HL-60/S4 treated with retinoic acid at 250 ng/mL for 4 days and 3 days (cell line): ENCODE results near the gene PJVK.
"Not testable (repeated sequence)": the region's sequence is repeated elsewhere in the genome, so short reads cannot be mapped to it uniquely, and the experiment has no call there.

Experiments
- in situ Hi-C: fragments of 300-500 bp; cut with MboI; formaldehyde crosslinking; loops from 2 replicates; pipeline ENCODE4 v1.7.0; 2022; ENCODE audit warnings: low sequenced_read_pairs

PJVK gene, protein sequence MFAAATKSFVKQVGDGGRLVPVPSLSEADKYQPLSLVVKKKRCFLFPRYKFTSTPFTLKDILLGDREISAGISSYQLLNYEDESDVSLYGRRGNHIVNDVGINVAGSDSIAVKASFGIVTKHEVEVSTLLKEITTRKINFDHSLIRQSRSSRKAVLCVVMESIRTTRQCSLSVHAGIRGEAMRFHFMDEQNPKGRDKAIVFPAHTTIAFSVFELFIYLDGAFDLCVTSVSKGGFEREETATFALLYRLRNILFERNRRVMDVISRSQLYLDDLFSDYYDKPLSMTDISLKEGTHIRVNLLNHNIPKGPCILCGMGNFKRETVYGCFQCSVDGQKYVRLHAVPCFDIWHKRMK

DNA sequence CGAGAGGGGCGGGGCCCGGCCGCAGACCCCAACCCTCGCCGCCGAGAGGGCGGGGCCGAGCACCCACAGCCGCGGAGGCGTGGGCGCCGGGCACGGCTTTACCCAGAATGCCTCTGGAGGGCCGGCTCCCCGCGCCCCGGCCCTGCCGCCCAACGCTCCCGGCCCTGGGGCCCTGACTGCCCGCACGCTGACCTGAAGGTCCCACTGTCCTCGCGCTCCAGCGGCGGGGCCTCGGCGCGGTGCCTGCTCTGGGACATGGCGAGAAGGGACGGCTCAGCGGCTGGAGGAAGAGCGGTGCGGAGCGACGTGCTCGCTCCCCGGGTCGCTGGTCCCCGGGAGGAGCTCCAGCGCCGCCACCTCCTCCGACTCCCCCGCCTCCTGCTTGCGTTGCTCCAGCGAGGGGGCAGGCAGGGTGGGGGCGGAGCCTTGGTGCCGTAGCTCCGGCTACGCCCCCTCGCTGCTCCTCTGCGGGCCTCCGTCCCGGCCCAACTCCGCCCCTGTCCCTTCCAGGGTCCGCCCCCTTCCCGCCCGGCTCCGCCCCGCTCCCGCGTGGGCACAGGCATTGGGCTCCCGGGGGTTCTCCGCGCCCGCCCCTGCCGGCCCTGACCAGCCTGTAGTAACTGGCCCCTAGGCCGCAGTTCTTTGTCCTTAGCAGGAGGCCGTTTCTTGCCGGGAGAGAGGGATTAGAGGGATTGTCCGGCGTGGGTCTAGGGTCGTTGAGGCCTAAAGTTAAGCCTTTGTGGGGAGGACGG, at the start of gene PJVK, which contains the start of gene PRKRA:
Gene PJVK, plus strand, starts transcription at position 605 of the 752 bp plus-strand sequence. CDS start 2,032 bp downstream, outside the sequence.
Gene PRKRA, minus strand, starts transcription at position 402 of the 752 bp plus-strand sequence. Its CDS starts 145 bp downstream, at position 257.
- in situ Hi-C loops = no loop called here

GRCh38 chr2:178401994-178402437, 49.2 kb upstream of the PJVK start:
- in situ Hi-C loops = no loop called here

- in situ Hi-C loops = no loop called here
Observed at GRCh38 chr2:178403671-178404306, 47.4 kb upstream of the PJVK start.

- in situ Hi-C loops = no loop called here
Observed at GRCh38 chr2:178404368-178404767, 46.8 kb upstream of the PJVK start.

DNA sequence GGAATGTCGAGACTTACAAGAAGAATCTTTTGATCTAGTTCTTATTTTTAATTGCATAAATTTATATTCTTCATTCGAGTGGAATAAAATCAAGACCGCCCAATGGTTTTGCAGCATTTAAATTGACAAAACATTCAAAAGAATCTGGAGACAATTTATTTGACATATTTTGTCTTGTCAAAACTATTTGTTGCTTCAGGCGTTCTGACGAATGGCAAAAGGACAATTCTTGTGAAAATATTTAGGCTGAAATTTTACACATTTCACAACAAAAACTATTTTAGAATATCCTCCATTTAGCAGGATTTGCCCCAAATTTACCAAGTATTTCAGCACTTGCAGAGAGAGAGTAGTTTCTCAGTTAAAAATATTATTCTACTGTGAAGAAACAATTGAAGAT, 41.9 kb upstream of the PJVK start:
- in situ Hi-C loops = no loop called here

- in situ Hi-C loops = no loop called here
Observed at GRCh38 chr2:178412047-178412446, 39.1 kb upstream of the PJVK start.

DNA sequence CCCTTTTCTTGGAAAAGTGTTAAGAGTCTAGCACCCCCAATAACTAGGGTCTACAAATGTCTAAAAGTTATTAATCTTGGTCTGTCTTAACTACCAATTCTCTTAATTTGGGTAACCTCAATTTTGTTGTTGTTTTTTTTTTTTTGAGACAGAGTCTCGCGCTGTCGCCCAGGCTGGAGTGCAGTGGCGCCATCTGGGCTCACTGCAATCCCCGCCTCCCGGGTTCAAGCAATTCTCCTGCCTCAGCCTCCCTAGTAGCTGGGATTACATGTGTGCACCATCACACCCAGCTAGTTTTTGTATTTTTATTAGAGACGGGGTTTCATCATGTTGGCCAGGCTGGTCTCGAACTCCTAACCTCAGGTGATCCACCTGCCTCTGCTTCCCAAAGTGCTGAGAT, 38.7 kb upstream of the PJVK start:
- in situ Hi-C loops = not testable (repeated sequence)

DNA sequence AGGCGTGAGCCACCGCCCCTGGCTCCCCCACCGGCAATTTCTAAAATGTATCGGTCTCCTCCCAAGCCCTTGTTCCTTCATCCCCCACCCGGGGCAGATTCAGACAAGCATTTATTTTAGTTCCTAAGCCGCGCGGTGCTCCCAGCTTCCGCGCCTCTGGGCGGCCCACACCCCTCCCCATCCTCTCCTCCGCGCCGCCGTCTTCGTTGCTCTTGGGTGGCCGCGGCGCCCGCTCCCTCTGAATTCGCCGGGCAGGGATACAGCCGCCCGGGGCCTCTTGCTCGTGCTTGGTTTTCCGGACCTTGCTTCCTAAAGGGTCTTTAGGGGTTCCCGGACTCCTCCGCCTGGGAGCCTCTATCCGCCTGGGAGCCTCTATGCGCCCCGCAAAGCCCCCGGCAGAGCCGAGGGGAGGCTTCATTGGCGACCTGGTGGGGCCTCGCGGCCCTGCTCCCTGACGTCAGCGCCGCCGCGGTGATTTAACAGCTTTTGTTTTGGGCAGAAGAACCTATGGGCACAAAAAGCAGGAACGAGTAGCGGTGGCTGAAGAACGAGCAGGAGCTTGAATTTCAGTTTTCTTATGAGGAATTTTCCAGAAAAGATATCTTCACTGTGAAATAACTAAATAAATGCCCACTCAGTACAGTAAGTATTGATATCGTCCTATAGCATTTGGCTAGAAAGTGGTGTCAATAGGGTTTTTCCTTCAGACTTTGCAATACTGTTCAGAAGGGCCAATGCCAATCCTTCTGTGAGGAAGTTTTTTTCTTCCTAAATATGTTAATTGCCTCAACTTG, 37.5 kb upstream of the PJVK start:
- in situ Hi-C loops = no loop called here

- in situ Hi-C loops = no loop called here
Observed at GRCh38 chr2:178414266-178415247, 36.6 kb upstream of the PJVK start.

DNA sequence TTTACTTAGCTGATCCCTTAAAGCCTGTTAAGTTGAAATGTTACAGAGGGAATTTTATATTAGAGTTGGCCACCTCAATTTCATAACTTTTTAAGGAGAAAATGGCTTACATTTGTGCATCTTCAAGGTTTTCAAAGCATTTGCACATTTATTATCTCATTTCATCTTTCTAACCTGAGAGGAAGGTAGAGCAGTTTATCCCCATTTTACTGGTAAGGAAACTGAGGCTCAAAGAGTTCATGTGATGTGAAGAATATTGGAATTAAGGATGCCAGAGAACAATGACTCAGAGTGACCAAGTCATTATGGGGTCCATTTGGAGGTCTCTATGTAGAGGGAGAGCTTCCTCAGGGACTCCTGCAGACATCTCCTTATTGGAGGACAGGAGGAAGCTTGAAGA, 35.2 kb upstream of the PJVK start:
- in situ Hi-C loops = no loop called here

DNA sequence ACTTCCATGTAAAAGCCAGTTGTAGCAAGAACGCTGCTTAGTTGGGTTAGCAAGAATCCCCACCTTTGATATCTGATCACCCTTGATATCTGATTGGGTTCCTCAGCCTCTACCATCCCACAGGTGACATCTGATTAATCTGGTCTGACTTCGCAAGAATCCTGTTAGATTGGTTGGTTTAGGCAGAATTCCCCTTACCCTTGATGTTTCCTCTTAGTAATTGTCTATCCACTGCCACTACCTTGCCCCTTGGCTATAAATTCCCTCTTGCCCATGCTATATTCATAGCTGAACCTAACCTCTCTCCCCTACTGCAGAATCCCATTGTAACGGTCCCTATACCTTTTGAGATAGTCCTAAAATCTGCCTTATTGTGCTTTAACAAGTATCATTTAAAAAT, 33.3 kb upstream of the PJVK start:
- in situ Hi-C loops = no loop called here

GRCh38 chr2:178418426-178418825, 32.8 kb upstream of the PJVK start:
- in situ Hi-C loops = no loop called here

- in situ Hi-C loops = no loop called here
Observed at GRCh38 chr2:178419123-178419522, 32.1 kb upstream of the PJVK start.

GRCh38 chr2:178420463-178420999, 30.6 kb upstream of the PJVK start:
- in situ Hi-C loops = no loop called here

GRCh38 chr2:178422097-178422496, 29.1 kb upstream of the PJVK start:
- in situ Hi-C loops = no loop called here

DNA sequence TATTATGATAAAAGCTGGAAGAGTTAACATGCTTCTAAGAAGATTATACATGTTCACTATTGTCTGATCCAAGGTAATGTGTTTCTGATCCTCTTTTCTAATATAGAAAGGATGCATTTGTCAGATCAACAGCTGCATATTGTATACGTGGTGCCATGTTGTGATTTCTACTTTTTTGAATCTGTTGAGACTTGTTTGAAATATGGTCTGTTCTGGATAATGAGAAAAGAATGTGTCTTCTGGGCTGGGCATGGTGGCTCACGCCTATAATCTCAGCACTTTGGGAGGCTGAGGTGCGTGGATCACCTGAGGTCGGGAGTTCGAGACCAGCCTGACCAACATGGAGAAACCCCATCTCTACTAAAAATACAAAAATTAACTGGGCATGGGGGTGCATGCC, 27.4 kb upstream of the PJVK start:
- in situ Hi-C loops = not testable (repeated sequence)

DNA sequence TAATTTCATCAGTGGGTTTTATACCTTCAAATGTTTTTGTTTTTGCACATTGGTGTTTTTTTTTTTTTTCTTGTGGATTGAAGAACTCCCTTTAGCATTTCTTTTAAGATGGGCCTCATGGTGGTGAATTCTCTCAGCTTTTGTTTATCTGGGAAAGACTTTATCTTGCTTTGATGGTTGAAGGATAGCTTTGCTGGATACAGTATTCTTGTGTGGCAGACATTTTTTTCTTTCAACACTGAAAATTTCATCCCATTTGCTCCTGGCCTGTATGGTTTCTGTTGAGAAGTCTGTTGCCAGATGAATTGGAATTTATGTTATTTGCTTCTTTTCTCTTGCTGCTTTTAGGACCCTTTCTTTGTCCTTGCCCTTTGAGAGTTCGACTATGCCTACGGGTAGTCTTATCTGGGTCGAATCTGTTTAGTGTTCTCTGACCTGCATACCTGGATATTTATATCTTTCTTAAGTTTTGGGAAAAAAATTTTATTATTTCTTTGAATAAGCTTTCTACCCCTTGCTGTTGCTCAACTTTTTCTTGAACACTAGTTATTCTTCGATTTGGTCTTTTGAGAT, 25.8 kb upstream of the PJVK start:
- in situ Hi-C loops = no loop called here

DNA sequence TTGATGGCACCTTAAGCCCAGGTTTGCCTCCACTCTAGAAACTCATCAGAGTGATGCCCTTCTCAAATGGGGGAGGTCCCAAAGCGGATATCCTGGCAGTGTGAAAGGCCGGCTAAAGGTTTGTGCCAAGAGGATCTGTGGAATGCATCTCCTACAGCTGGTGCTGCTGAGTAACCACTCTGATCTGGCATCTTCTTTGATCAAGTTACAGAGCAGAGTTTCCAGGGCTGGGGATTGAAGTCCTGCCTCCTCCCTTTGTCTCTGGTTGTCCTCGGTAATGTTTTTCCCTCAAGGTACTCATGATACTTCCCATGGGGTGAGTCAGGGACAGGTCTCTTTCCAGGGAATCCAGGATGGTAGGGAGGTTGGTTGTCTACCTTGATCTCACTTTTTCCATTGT, 24.8 kb upstream of the PJVK start:
- in situ Hi-C loops = no loop called here

DNA sequence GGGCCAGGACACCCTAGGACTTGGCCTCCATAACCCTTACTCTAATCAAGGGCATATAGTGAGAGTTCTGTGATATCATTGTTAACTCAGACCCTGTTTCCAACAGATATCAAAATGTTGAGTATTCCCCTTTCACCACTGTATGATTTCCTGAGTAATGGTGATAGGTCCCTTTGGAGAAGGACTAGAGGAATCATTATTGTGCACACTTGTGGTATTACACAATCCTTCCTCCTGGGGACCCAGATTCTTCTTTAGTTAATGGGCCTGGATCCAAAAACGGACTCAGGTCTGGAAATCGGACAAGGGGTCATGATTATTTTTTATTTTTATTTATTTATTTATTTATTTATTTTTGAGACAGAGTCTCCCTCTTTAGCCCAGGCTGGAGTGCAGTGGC, 23.7 kb upstream of the PJVK start:
- in situ Hi-C loops = no loop called here
